Stimulated activated naive B cell treated with anti-CD40 and anti-IgM and Interleukin-4, amounts not matched to agents 10 μg/mL and 1 μg/mL and 100 μg/mL, for 72 hours (primary cell): ENCODE measurements around the gene PET117.
A peak's percentile ranks its signal among the peaks of the same experiment; 100 is the strongest.
"Not testable (repeated sequence)": the region's sequence is repeated elsewhere in the genome, so short reads cannot be mapped to it uniquely, and the experiment has no call there.

ENCODE experiments used
- ATAC-seq, 2 donors: fragments of 150-1000 bp; cut with Tn5 transposase; replicated peaks; 2 replicates each; pipeline ENCODE4 v1.10.0; 2021; ENCODE audit warnings: moderate library complexity in 1 of 2
- DNase-seq: peaks from one replicate; pipeline ENCODE4 v3.0.0; 2021
- H3K27ac Mint-ChIP-seq: one replicate; pipeline ENCODE4 v1.8.0; 2022; ENCODE audit warnings: mild to moderate bottlenecking, mixed read lengths
- H3K27me3 Mint-ChIP-seq, 2 donors: one replicate each; pipeline ENCODE4 v1.8.0; 2022; ENCODE audit warnings: mixed read lengths in 2 of 2
- H3K36me3 Mint-ChIP-seq, 2 donors: one replicate each; pipeline ENCODE4 v1.8.0; 2022; ENCODE audit warnings: mixed read lengths in 2 of 2, mild to moderate bottlenecking in 1 of 2
- H3K4me1 Mint-ChIP-seq, 2 donors: one replicate each; pipeline ENCODE4 v1.8.0; 2022; ENCODE audit warnings: mixed read lengths in 2 of 2, mild to moderate bottlenecking in 1 of 2
- H3K4me3 Mint-ChIP-seq, 2 donors: one replicate each; pipeline ENCODE4 v1.8.0; 2022; ENCODE audit warnings: mild to moderate bottlenecking in 2 of 2, mixed read lengths in 2 of 2, moderate library complexity in 1 of 2
- H3K9me3 Mint-ChIP-seq, 2 donors: one replicate each; pipeline ENCODE4 v1.8.0; 2022; ENCODE audit warnings: mixed read lengths in 2 of 2, mild to moderate bottlenecking in 1 of 2

The PET117 gene

GRCh38 chr20:18137412-18138265 lies at the start of gene PET117, which contains the start of gene KAT14:
Gene PET117 (plus strand): TSS chr20:18137863. CDS start chr20:18137956, 93 bp downstream.
Gene KAT14 (plus strand): TSS chr20:18137863. CDS start chr20:18142661, 4,798 bp downstream.
- Mint-ChIP-seq H3K36me3 (peaks cover 10 to 16% of the 10 kb centered on the region in 2 donors), H3K9me3 (no peaks in the 10 kb centered on the region), H3K4me1 (peaks cover 14 to 24% of the 10 kb centered on the region in 2 donors), H3K27ac (peak within 1 kb of the TSS; percentile 95), H3K27me3 (peaks cover 0 to 7% of the 10 kb centered on the region in 2 donors), H3K4me3 (peak within 1 kb of the TSS; percentile 73 to 93)
- ATAC-seq (peak; percentile 87 to 93), DNase-seq (peak; percentile 94)

- ATAC-seq, H3K4me1 Mint-ChIP-seq, H3K36me3 Mint-ChIP-seq, H3K4me3 Mint-ChIP-seq, DNase-seq, H3K27ac Mint-ChIP-seq, H3K9me3 Mint-ChIP-seq: not testable (repeated sequence)
- H3K27me3 Mint-ChIP-seq: peaks cover 26 to 37% of the 10 kb centered on the region in 2 donors
Measured at GRCh38 chr20:18088298-18088697, 49.4 kb upstream of the PET117 start.

- H3K27ac Mint-ChIP-seq, H3K4me3 Mint-ChIP-seq, H3K36me3 Mint-ChIP-seq, H3K4me1 Mint-ChIP-seq, DNase-seq, H3K9me3 Mint-ChIP-seq, ATAC-seq: not testable (repeated sequence)
- peaks cover 26 to 40% of the 10 kb centered on the region in 2 donors for H3K27me3 Mint-ChIP-seq
Measured at GRCh38 chr20:18088841-18089240, 48.8 kb upstream of the PET117 start.

GRCh38 chr20:18090044-18090443 lies 47.6 kb upstream of the PET117 start:
- Mint-ChIP-seq H3K4me3 (no peak overlapping the region), H3K27me3 (peaks cover 26 to 40% of the 10 kb centered on the region in 2 donors), H3K9me3 (no peaks in the 10 kb centered on the region), H3K27ac (no peak overlapping the region), H3K4me1 (no peaks in the 10 kb centered on the region), H3K36me3 (no peaks in the 10 kb centered on the region)
- DNase-seq (no peak), ATAC-seq (no peak)

- H3K36me3 Mint-ChIP-seq: no peaks in the 10 kb centered on the region
- no peak overlapping the region for H3K27ac Mint-ChIP-seq
- H3K27me3 Mint-ChIP-seq: peaks cover 26 to 40% of the 10 kb centered on the region in 2 donors
- no peak overlapping the region for H3K4me3 Mint-ChIP-seq
- DNase-seq: no peak
- H3K9me3 Mint-ChIP-seq: no peaks in the 10 kb centered on the region
- ATAC-seq: no peak
- H3K4me1 Mint-ChIP-seq: no peaks in the 10 kb centered on the region
Measured at GRCh38 chr20:18090477-18090876, 47.2 kb upstream of the PET117 start.

- Mint-ChIP-seq H3K9me3 (no peaks in the 10 kb centered on the region), H3K4me1 (no peaks in the 10 kb centered on the region), H3K36me3 (no peaks in the 10 kb centered on the region), H3K4me3 (no peak overlapping the region), H3K27ac (no peak overlapping the region), H3K27me3 (peaks cover 26 to 40% of the 10 kb centered on the region in 2 donors)
- DNase-seq (no peak), ATAC-seq (no peak)
Measured at GRCh38 chr20:18091623-18092022, 46.0 kb upstream of the PET117 start.

GRCh38 chr20:18092890-18093289 lies 44.8 kb upstream of the PET117 start:
- H3K4me3 Mint-ChIP-seq: no peak overlapping the region
- H3K27me3 Mint-ChIP-seq: peaks cover 31 to 39% of the 10 kb centered on the region in 2 donors
- DNase-seq (no peak), ATAC-seq (no peak)
- H3K27ac Mint-ChIP-seq: no peak overlapping the region
- no peaks in the 10 kb centered on the region for H3K9me3 Mint-ChIP-seq
- H3K36me3 Mint-ChIP-seq: no peaks in the 10 kb centered on the region
- H3K4me1 Mint-ChIP-seq: no peaks in the 10 kb centered on the region

- no peaks in the 10 kb centered on the region for H3K36me3 Mint-ChIP-seq
- no peaks in the 10 kb centered on the region for H3K9me3 Mint-ChIP-seq
- DNase-seq (no peak), ATAC-seq (no peak)
- H3K4me1 Mint-ChIP-seq: no peaks in the 10 kb centered on the region
- no peak overlapping the region for H3K4me3 Mint-ChIP-seq
- H3K27me3 Mint-ChIP-seq: peaks cover 32 to 39% of the 10 kb centered on the region in 2 donors
- no peak overlapping the region for H3K27ac Mint-ChIP-seq
Measured at GRCh38 chr20:18093388-18093787, 44.3 kb upstream of the PET117 start.

GRCh38 chr20:18094191-18094590 lies 43.5 kb upstream of the PET117 start:
- H3K36me3 Mint-ChIP-seq: no peaks in the 10 kb centered on the region

GRCh38 chr20:18100569-18100968 lies 37.1 kb upstream of the PET117 start:
- H3K4me1 Mint-ChIP-seq, H3K9me3 Mint-ChIP-seq, ATAC-seq, H3K36me3 Mint-ChIP-seq, H3K27ac Mint-ChIP-seq, H3K4me3 Mint-ChIP-seq, DNase-seq: not testable (repeated sequence)
- peaks cover 21 to 39% of the 10 kb centered on the region in 2 donors for H3K27me3 Mint-ChIP-seq

More at GRCh38 chr20:18094191-18094590, 43.5 kb upstream of the PET117 start:
- H3K4me1 Mint-ChIP-seq: no peaks in the 10 kb centered on the region
- ATAC-seq: no peak
- no peak overlapping the region for H3K27ac Mint-ChIP-seq
- H3K4me3 Mint-ChIP-seq: no peak overlapping the region
- peaks cover 24 to 32% of the 10 kb centered on the region in 2 donors for H3K27me3 Mint-ChIP-seq
- DNase-seq: no peak
- H3K9me3 Mint-ChIP-seq: no peaks in the 10 kb centered on the region

GRCh38 chr20:18101125-18101810 lies 36.4 kb upstream of the PET117 start:
- Mint-ChIP-seq H3K4me1 (no peaks in the 10 kb centered on the region), H3K27me3 (peaks cover 21 to 44% of the 10 kb centered on the region in 2 donors), H3K9me3 (peaks cover 0 to 3% of the 10 kb centered on the region in 2 donors), H3K4me3 (no peak overlapping the region), H3K27ac (no peak overlapping the region), H3K36me3 (no peaks in the 10 kb centered on the region)
- ATAC-seq: no peak
- no peak for DNase-seq

- no peaks in the 10 kb centered on the region for H3K4me1 Mint-ChIP-seq
- peaks cover 5 to 10% of the 10 kb centered on the region in 2 donors for H3K9me3 Mint-ChIP-seq
- no peaks in the 10 kb centered on the region for H3K36me3 Mint-ChIP-seq
- peaks cover 14 to 38% of the 10 kb centered on the region in 2 donors for H3K27me3 Mint-ChIP-seq
- H3K27ac Mint-ChIP-seq: no peak overlapping the region
- DNase-seq (no peak), ATAC-seq (no peak)
- no peak overlapping the region for H3K4me3 Mint-ChIP-seq
Measured at GRCh38 chr20:18103497-18103896, 34.2 kb upstream of the PET117 start.

GRCh38 chr20:18108326-18108725 lies 29.3 kb upstream of the PET117 start:
- Mint-ChIP-seq H3K4me1 (no peaks in the 10 kb centered on the region), H3K9me3 (peaks cover 10 to 14% of the 10 kb centered on the region in 2 donors), H3K27me3 (peaks cover 13 to 22% of the 10 kb centered on the region in 2 donors)

GRCh38 chr20:18128574-18128973 lies 9.1 kb upstream of the PET117 start:
- not testable (repeated sequence) for H3K27ac Mint-ChIP-seq, H3K36me3 Mint-ChIP-seq, H3K4me3 Mint-ChIP-seq, DNase-seq, H3K9me3 Mint-ChIP-seq, H3K4me1 Mint-ChIP-seq
- H3K27me3 Mint-ChIP-seq: peaks cover 6 to 11% of the 10 kb centered on the region in 2 donors
- peak in 1 of 2 donors; percentile 48 for ATAC-seq

More at GRCh38 chr20:18108326-18108725, 29.3 kb upstream of the PET117 start:
- Mint-ChIP-seq H3K36me3 (no peaks in the 10 kb centered on the region), H3K4me3 (no peak overlapping the region), H3K27ac (no peak overlapping the region)
- no peak for ATAC-seq
- DNase-seq: no peak
